ENCODE data around the gene C1orf226. TPM values are rescaled to one million over a fixed set of nuclear protein-coding genes. Genes with fewer than 3 reads are reported as not detected.

Gene C1orf226
- total RNA-seq, 4 donors from 2014 or later, result 3.3 to 18.9 (median 11.6) TPM

DNA sequence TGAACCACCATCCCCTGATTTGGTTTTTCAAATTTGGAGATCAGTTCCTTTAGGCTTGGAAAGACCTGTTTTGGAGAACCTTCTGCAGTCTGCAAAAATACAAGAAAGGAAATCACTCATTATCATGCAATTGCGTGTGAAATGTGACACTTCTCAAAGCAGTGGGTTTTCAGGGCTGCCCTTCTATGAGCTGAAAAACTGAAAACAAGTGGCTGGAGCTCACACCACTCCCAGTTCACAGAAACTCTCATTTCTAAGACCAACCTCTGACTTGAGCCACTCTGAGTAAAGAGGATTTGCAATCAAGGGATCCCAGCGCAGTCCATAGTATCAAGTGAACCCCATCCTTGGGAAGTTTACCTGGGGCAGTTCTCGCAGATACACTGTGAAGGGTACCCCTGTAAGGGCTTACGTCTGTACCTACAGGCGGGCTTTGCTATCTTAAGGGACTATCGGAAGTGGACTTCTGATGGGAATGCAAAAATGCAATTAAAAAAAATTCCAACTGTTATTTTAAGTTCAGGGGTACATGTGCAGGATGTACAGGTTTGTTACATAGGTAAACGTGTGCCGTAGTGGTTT lies 17.6 kb downstream of the C1orf226 start:
- Histone ChIP-seq H3K27me3 (peaks cover 0 to 42% (median 0%) of the 10 kb centered on the region in 4 donors), H3K4me1 (no peaks in the 10 kb centered on the region), H3K36me3 (no peaks in the 10 kb centered on the region), H3K4me3 (no peak overlapping the region), H3K9me3 (no peaks in the 10 kb centered on the region), H3K27ac (replicated peaks in 1 of 4) (no peak overlapping the region)
- TF ChIP-seq POLR2A (IDR thresholded peaks at IDR 0.05; ENCODE audit: low read depth) (no peak), POLR2AphosphoS5 (IDR thresholded peaks at IDR 0.05) (no peak)
- no peak for DNase-seq (ENCODE audit: extremely low spot score)
- 88% methylated on average over 8 of the region's 8 CpGs for WGBS
- intact Hi-C loops (cut with DNase I), result no loop called here

DNA sequence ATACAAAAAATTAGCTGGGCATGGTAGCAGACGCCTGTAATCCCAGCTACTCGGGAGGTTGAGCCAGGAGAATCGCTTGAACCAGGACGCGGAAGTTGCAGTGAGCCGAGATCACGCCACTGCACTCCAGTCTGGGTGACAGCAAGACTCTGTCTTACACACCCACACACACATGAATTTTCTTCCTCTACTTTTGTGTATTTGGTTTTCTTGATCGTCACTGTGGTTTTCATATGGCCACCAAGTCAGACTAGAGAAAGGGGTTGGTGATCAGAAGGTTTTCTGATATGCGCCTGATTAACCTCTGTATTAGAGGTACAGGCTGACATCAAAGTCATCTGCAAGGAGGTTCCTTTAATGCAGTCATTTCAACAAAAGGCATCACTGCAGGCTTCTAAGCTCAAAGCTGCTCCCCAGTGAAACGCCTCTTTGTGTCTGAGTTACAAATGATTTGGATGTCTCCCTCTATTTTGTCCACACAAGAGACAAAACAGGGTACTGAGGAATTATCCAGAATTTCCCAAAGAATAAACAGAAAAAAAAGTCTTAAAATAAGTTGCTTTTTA lies 19.3 kb downstream of the C1orf226 start:
- Histone ChIP-seq H3K4me3 (no peak overlapping the region), H3K9me3 (no peaks in the 10 kb centered on the region), H3K36me3 (no peaks in the 10 kb centered on the region), H3K4me1 (no peaks in the 10 kb centered on the region), H3K27me3 (peaks cover 0 to 30% (median 0%) of the 10 kb centered on the region in 4 donors), H3K27ac (replicated peaks in 1 of 4) (no peak overlapping the region)
- intact Hi-C loops (cut with DNase I), result no loop called here
- 92% methylated on average over 10 of the region's 10 CpGs for WGBS
- no peak for DNase-seq (ENCODE audit: extremely low spot score)
- TF ChIP-seq POLR2A (IDR thresholded peaks at IDR 0.05; ENCODE audit: low read depth) (no peak), POLR2AphosphoS5 (IDR thresholded peaks at IDR 0.05) (no peak), EP300 (IDR thresholded peaks at IDR 0.05) (no peak)
- TF ChIP-seq, protein P1, sequence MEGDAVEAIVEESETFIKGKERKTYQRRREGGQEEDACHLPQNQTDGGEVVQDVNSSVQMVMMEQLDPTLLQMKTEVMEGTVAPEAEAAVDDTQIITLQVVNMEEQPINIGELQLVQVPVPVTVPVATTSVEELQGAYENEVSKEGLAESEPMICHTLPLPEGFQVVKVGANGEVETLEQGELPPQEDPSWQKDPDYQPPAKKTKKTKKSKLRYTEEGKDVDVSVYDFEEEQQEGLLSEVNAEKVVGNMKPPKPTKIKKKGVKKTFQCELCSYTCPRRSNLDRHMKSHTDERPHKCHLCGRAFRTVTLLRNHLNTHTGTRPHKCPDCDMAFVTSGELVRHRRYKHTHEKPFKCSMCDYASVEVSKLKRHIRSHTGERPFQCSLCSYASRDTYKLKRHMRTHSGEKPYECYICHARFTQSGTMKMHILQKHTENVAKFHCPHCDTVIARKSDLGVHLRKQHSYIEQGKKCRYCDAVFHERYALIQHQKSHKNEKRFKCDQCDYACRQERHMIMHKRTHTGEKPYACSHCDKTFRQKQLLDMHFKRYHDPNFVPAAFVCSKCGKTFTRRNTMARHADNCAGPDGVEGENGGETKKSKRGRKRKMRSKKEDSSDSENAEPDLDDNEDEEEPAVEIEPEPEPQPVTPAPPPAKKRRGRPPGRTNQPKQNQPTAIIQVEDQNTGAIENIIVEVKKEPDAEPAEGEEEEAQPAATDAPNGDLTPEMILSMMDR (IDR thresholded peaks at IDR 0.05), result no peak

DNA sequence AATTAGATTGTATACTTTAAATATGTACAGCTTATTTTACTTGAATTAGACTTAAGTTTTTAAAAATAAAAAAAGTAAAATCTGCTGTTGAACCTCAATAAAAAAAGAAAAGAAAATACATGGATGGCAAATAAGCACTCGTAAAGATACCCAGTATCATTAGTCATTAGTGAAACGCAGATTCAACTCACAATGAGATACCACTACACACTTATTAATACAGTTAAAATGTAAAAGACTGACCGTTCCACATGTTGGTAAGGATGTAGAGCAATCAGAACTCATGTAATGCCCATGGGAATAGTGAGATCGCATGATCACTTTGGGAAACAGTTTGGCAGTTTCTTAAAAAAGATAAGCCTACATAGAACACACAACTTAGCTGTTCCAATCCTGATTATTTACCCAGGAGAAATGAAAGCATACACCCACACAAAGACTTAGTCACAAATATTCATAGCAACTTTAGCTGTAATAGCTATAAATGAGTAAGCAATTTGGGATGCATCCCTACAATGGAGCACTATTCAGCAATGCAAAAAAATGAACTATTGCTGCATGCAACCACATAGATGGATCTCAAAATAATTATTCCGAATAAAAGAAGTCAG lies 23.1 kb downstream of the C1orf226 start:
- 81% methylated on average over 5 of the region's 5 CpGs for WGBS
- H3K4me3 ChIP-seq, result no peak overlapping the region
- TF ChIP-seq, protein P1 (IDR thresholded peaks at IDR 0.05), result no peak
- no peak for TF ChIP-seq POLR2AphosphoS5 (IDR thresholded peaks at IDR 0.05)
- H3K4me1 ChIP-seq, result no peaks in the 10 kb centered on the region
- DNase-seq (ENCODE audit: extremely low spot score), result no peak
- intact Hi-C loops (cut with DNase I), result no loop called here
- no peaks in the 10 kb centered on the region for H3K36me3 ChIP-seq
- no peaks in the 10 kb centered on the region for H3K9me3 ChIP-seq
- no peak overlapping the region for H3K27ac ChIP-seq (replicated peaks in 1 of 4)
- H3K27me3 ChIP-seq, result peaks cover 0 to 9% (median 0%) of the 10 kb centered on the region in 4 donors

DNA sequence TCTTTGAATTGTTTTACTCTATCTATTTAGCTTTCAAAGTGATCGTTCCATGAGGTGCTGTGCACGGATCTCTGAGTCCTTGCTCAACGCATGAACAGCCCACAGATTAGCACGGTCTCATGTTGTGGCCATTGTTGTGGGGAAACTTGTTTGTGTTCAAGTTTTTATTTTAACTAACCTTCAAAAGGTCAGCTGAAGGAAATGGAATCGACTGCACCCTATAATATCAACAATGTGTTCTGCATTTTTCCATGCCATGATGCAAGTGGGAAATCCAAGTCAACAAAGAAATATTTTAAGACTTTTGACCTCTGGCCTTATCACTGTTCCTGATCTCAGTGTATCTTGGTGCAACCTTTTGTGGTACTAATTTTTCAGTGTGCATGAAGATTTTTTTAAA lies 24.3 kb downstream of the C1orf226 start:
- Histone ChIP-seq H3K27ac (replicated peaks in 1 of 4) (no peak overlapping the region), H3K27me3 (peaks cover 0 to 4% (median 0%) of the 10 kb centered on the region in 4 donors), H3K36me3 (no peaks in the 10 kb centered on the region), H3K4me3 (no peak overlapping the region), H3K9me3 (no peaks in the 10 kb centered on the region), H3K4me1 (no peaks in the 10 kb centered on the region)
- intact Hi-C loops (cut with DNase I), result no loop called here
- DNase-seq (ENCODE audit: extremely low spot score), result no peak
- no peak for TF ChIP-seq POLR2A (IDR thresholded peaks at IDR 0.05; ENCODE audit: low read depth)
- no peak for TF ChIP-seq EP300 (IDR thresholded peaks at IDR 0.05)
- no peak for TF ChIP-seq POLR2AphosphoS5 (IDR thresholded peaks at IDR 0.05)
- TF ChIP-seq, protein P1 (IDR thresholded peaks at IDR 0.05), result no peak
- WGBS, result 67% methylated on average over 5 of the region's 5 CpGs

DNA sequence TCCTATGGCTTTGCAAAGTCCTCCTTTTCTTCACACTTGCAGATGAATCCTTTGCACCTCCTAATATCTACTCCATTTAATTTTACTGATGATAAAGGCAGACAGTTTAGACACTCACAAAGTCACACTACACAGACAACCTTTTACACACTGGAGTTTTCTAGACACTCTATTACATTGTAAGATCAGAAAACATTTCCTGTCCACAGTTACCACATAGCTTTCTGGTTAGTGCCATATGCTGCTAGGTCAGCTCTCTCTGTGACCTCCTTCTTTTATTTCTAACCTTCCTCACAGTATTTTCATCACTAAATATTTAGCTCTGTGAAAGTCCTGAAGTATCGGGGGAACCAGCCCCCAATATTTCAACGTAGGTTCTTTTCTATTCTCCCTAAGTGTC lies 25.3 kb downstream of the C1orf226 start:
- no peaks in the 10 kb centered on the region for H3K9me3 ChIP-seq
- H3K27me3 ChIP-seq, result peaks cover 0 to 6% (median 0%) of the 10 kb centered on the region in 4 donors
- no peak overlapping the region for H3K4me3 ChIP-seq
- TF ChIP-seq POLR2A (IDR thresholded peaks at IDR 0.05; ENCODE audit: low read depth) (no peak), POLR2AphosphoS5 (IDR thresholded peaks at IDR 0.05) (no peak), EP300 (IDR thresholded peaks at IDR 0.05) (no peak)
- TF ChIP-seq, protein P1 (IDR thresholded peaks at IDR 0.05), result no peak
- 83% methylated on average over 2 of the region's 2 CpGs for WGBS
- no peaks in the 10 kb centered on the region for H3K36me3 ChIP-seq
- no peak overlapping the region for H3K27ac ChIP-seq (replicated peaks in 1 of 4)
- intact Hi-C loops (cut with DNase I), result no loop called here
- no peaks in the 10 kb centered on the region for H3K4me1 ChIP-seq
- DNase-seq (ENCODE audit: extremely low spot score), result no peak

Data from esophagus muscularis mucosa (tissue), 4 donors.